HG02588 (cell line): ENCODE results near the gene MOV10.

ENCODE experiments used
- ATAC-seq: cut with Tn5 transposase; IDR thresholded peaks from one replicate; pipeline ENCODE4 v1.9.1; 2021; ENCODE audit warnings: mild to moderate bottlenecking, moderate library complexity; ENCODE audit not compliant: unreplicated experiment

The MOV10 gene

DNA sequence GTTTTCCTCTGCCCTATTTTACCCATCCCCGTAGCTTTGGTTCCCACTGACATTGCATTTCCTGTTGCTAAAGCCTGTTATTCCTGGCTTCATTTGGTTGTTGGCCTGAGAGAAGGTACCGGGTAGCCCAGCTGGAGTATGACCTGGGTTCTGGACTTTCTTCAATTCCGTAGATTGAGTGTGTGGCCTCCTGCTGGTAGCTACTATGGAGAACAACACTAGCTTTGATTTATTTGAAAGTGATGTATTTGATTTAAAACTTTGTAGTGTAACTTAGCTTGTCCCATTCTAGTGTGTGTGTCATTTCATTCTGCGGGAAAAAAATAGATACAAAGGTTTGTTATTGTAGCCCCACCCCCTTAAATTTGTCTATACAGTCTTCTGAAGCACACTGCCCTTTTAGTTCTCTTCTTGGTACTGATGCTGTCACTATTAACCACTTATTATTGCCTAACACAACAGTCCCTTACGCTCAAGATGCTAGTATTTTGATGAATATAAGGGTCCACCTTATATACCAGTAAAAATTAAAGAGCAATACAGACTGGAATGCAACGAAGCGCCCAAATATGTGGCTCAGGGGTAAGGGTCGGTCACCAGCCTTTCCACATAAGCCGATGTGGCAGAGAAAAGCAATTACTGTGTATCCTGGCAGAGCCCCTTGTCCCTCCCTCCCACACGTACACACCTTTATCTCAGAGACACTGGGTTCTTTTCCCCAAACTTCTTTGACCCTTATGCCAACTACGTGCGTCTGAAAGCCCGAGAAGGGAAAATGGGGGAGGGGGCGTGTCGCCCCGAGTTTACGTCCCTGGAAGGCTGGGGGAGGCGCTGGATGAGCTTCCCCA, 643 bp upstream of the MOV10 start:
- ATAC-seq, result no peak

DNA sequence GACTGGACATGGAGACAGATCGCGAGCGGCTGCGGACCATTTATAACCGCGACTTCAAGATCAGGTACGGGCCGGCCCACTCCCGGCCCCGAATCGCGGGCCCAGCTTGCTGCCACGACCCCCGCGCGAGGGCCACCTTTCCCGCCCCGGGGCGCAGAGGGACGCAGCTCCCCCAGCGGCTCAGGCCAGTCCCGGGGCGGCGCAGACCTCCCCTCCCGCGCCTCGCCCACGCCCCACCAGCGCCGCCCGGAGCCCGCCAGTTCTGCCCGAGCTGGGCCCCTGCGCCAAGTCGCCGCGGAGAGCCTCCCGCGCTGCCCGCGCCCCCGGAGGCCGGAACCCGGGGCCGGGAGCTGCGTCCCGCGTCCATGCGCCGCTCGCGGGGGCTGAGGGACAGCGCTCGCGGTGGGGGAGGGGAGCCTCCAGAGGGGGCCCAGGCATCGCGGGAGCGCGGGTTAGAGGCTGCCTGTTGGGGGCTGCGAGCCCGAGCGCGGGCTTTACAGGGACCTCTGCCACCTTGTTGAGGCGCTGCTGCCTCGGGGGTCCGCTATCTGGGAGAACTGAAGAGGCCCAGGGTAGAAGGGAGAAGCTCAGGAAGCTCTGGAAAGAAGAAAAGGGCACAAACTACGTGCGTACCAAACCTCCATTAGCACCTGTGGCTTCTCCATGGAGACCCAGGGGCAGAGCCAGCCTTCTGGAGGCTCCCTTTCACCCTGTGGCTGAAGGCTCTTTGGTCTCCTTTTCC, 698 bp downstream of the MOV10 start:
- ATAC-seq, result peak; percentile 33

DNA sequence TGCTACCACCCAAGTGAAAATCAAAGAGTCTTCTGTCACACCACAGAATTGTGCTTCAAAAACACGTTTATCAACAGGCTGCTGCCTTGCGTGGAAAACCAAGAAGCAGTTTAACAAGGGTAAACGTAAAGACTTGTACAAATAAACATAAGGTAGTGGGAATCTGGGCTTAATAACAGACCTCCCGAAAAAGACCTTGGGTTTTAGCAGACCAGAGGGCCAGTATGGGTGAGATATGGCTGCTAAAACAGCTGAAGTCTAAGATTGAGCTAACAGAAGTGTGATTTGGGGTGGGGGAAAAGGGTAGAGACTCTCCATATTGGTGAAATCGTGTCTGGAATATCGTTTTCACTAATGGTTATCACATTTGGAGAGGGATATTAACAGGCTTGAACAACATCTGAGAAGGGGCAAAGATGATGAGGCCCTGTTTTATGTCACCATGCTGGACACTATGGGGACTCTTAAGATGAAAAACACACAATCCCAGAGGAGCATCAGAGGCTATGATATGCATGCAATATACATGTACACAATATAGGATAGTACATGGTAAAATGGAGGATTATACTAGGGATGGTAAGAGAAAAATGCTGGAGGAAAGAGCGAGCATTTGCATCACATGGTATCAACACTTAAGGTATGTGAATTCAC, 1.4 kb downstream of the MOV10 start:
- ATAC-seq, result no peak

DNA sequence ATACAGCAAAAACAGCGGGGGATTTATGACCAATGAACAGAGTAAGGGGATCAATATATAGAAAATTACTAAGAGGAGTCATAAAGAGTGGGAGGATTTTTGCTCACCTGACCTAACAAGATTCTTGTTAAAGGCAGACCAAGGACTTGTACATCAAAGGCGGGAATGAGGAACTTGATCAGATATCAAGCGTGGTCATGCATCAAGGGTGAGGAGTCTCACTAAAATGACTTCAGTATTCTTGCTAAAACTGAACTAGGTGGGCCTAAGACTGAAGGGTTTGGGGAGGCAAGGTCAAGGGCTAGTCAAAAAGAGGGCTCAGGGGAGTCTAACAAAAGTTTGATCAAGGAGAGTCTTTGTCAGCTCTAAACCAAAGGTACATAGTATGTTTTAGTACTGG, 2.1 kb downstream of the MOV10 start:
- no peak for ATAC-seq

DNA sequence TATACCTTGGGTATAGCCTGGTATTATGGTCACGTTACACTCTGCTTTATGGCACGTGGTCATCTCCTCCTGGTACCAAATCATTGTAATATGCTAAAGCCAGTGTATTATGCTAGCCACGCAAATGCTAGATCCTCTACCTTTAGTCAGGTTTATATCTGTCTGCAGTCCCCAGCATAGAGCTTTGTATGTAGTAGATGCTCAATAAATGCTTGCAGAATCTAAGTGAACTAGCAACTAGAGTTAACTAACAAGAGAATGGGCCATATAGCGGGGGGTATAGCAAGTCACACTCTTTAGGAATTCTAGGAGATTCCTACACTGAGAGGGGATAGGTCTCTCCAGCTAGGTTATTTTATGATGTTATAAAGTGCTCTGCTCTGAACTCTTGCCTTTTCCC, 3.0 kb downstream of the MOV10 start:
- ATAC-seq, result no peak

DNA sequence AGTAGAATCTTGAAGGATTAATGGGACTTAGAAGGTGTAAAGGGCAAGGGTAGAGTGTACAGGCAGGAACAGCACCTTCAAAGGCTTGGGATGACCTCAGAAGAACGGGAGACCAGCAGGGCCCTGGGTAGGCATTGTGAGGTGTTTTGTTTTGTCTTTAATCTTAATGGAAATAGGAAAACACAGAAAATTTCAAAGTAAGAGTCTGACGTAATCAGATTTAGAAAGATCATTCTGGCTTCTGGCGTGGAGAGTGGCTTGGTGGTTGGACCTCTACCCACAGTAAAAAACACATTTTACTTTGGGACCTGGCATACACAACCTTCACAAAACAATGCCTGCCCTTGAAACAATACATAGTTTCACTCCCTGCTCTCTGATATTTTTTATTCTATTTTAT, 4.1 kb downstream of the MOV10 start:
- ATAC-seq, result no peak

DNA sequence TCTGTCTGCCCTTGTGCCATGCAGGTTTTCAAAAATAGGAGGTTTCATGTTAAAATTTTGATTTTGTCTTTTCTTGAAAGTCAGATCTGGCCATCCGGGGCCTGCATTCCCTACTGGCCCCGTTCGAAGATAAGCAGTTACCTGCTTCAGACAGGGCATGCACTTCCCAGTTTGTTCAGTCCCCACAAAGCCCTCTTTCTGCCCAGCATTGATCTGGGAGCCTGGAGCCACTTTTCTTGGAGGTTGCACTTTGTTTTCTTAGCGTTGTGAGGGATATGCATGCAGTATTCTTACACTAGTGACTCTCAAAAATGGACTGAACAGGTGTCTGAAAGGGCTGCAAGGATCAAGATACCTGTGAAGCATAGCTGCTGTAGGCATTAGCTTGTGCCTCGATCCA, 11.5 kb downstream of the MOV10 start:
- ATAC-seq, result no peak

DNA sequence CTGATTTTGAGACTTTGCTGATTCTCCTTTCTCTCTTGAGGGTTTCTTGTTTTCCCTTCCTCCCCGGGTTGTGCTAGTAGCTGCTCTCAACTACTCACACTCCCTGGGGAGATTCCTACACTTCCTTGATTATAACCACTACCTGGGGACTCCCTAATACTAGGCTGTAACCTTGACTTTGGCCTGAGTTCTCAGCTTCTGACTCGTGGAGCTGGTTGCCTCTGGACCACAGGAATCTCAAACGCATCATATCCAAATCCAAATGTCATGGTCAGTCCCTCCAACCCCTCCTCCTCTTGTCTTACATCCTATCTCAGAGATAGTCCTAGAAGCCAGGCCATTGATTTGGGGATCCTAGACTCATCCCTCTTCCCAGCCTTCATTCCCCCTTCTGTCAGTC, 12.0 kb downstream of the MOV10 start:
- ATAC-seq, result no peak

DNA sequence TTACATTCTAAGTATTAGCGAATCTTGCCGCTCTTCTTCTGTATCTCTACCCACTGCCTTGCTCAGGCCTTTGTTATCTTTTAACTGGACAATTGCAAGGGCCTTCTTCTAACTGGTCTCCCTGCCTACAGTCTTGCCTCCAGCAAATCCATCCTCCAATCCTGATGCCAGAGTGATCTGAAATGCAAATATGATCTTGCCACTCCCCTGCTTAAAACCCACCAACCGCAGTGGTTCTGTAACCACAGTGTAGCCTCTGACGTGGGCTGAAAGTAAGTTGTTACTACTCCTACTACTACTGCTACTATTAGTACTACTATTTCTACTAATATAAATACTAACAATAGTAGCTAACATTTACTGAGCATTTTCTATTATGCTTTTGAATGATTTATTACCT, 12.4 kb downstream of the MOV10 start:
- no peak for ATAC-seq

DNA sequence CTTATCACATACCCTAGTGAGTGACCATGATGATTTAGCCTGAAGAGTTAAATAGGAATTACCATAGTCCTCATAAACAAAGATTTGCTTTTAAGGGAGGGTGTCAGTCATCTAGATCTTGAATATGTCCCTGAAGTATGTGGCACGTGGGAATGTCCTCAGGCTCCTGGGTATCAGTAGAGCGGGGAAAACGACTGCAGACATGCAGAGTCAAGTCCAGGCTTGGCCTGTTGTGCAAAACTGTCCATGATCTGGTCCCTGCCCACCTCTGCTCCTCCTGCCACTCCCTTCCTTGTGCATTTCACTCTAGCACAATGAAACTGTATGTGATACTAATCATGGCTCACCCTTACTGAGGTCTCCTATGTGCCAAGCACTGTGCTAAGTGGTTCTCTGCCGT, 12.9 kb downstream of the MOV10 start:
- ATAC-seq, result no peak

DNA sequence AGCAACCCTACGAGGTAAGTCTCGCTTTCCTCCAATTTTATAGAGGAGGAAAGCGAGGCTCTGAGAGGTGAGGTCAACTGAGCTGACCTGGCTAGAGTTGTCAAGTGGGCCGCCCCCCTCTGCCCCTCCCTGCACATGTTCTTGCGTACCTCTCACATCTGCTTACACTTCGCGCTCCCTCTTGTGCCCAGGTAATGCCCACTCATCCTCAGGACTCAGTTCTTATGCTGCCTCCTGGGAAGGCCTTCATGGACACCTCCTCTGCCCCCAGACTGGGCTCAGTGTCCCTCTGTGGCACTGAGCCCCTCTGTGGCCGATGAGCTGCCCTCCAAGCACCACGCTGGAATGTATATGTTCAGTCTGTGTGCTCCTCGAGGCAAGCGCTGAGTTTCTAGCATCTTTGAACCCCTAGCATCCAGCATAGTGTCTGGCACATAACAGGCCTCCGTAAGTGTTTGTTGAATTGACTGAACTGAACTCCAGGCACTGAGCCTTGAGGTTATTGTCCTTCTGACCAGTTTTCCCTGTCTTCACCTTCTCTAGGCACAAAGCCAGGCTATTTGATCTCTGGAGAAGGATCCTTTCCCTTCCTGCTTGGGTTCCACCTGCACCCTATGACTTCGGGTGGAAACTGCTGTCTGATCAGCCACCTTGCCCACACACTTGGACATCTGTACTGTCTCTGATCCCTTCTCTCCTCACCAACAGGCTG, 13.5 kb downstream of the MOV10 start:
- no peak for ATAC-seq

DNA sequence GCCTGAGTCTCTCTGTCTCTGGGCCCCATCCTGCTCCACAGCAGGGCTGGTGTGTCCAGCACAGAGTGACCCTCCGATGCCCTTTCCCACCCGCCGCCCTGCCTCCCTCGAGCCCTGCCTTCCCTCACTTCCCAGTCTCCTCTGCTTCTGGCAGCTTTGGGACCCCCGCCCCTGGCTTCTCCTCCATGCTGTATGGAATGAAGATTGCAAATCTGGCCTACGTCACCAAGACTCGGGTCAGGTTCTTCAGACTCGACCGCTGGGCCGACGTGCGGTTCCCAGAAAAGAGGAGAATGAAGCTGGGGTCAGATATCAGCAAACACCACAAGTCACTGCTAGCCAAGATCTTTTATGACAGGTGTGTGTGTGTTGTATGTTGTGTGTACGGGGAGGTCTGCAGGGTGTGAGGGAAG, 14.3 kb downstream of the MOV10 start:
- no peak for ATAC-seq

DNA sequence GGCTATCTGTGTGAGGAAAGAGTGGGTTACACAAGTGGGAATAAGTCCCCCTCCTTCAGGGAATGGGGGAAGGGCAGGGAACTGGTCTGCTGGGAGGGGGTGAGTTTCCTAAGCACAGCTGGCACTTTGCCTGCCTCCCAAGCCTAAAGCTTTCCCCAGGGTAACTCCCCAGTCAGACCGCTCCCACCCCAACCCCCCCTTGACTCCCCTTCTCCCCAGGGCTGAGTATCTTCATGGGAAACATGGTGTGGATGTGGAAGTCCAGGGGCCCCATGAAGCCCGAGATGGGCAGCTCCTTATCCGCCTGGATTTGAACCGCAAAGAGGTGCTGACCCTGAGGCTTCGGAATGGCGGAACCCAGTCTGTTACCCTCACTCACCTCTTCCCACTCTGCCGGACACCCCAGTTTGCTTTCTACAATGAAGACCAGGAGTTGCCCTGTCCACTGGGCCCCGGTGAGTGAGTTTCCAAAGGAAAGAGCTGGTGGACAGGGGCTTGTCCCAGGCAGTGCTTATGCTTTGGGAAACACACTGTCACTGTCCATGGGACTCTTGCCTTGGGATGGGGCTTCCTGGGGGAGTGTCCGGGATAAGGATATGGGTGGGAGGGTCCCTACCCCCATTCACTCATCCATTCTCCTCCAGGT, 14.9 kb downstream of the MOV10 start:
- ATAC-seq, result no peak

DNA sequence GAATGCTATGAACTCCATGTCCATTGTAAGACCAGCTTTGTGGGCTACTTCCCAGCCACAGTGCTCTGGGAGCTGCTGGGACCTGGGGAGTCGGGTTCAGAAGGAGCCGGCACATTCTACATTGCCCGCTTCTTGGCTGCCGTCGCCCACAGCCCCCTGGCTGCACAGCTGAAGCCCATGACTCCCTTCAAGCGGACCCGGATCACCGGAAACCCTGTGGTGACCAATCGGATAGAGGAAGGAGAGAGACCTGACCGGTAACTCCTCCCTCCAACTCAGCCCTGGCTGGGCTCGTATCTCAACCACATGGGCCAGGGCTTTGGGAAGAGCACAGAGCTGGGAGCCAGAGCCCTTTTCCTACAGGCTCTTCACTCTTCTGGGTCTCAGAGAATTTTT, 15.4 kb downstream of the MOV10 start:
- no peak for ATAC-seq

DNA sequence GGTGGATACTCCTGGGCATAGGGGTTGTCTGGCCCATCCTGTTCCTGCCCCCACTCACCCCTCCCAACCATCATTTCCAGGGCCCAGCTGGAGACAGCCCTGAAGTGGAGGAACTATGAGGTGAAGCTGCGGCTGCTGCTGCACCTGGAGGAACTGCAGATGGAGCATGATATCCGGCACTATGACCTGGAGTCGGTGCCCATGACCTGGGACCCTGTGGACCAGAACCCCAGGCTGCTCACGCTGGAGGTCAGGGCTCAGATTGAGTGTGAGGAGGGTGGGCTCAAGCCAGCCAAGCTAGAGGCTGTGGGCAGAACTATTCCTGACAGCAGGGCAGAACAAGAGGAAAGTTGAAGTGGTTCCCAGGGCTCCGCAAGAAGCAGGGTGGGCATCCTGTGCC, 18.2 kb downstream of the MOV10 start:
- no peak for ATAC-seq

DNA sequence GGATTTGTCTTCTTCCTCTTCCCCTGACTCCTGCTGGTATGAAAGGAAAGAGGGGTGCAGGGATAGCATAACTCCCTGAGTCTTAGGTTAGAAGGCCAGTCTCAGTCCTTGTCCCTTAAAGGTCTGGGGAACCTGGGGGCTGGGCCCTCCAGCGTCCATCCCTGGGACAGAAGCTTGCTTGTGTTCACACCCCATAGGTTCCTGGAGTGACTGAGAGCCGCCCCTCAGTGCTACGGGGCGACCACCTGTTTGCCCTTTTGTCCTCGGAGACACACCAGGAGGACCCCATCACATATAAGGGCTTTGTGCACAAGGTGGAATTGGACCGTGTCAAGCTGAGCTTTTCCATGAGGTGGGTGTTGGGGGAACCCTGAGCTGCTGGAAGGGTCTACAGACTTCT, 19.4 kb downstream of the MOV10 start:
- no peak for ATAC-seq

DNA sequence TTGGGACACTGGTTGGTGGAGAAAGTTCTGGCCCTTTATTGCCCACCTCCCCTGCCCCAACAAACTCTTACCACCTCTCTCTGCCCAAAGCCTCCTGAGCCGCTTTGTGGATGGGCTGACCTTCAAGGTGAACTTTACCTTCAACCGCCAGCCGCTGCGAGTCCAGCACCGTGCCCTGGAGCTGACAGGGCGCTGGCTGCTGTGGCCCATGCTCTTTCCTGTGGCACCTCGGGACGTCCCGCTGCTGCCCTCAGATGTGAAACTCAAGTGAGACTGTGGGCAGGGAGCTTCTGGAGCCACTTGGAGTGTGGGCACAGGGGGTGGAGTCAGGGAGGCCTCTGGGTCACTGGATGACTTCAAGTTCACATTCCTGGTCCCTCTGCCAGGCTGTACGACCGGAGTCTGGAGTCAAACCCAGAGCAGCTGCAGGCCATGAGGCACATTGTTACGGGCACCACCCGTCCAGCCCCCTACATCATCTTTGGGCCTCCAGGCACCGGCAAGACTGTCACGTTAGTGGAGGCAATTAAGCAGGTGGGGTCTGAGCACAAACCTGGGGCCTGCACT, 20.0 kb downstream of the MOV10 start:
- no peak for ATAC-seq

DNA sequence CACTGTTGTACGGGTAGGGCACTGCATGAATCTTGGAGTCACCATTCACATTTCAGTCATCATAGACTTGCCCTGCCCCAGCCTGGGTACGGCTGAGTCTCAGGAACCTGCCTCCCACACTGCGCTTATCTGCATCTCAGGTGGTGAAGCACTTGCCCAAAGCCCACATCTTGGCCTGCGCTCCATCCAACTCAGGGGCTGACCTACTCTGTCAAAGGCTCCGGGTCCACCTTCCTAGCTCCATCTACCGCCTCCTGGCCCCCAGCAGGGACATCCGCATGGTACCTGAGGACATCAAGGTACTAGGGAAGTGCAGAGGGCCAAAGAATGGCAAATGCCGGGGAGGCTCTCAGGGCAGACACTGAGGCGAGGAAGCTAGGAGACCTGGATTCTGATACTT, 20.8 kb downstream of the MOV10 start:
- no peak for ATAC-seq

DNA sequence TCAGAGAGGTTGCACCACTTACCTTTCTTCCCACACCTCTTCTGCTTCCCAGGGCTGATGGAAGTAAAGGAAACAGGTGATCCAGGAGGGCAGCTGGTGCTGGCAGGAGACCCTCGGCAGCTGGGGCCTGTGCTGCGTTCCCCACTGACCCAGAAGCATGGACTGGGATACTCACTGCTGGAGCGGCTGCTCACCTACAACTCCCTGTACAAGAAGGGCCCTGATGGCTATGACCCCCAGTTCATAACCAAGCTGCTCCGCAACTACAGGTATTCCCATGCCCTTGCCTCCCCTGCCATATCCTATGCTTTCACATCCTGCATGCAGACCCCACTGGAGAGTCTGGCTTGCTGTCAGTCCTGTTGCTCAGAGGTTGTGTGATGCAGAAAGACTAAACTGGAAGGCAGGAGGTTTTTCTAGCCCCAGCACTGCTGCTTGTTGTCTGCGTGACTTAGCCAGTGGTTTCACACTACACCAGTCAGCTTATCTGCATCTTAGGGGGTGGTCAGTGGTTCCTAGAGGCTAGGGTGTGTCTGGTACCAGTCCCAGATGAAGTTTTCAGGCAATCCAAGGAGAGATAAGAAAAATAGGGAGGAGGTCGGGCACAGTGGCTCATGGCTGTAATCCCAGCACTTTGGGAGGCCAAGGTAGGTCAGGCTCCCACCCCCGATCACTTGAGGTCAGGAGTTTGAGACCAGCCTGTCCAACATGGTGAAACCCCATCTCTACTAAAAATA, 22.3 kb downstream of the MOV10 start:
- ATAC-seq, result no peak

DNA sequence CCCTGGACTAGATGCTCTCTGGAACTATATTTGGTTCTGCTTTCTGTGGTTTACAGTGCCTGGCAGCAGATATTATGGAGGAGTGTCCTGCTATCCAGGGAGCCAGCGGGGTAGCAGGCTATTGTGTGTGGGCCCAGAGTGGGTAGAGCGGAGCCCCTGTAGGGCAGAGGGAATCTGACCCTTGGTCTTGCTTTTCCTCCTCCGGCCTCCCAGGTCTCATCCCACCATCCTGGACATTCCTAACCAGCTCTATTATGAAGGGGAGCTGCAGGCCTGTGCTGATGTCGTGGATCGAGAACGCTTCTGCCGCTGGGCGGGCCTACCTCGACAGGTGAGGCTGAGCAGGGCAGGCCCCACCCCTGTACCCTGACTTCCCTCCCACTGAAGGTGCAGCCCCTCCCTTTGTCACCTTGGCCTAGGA, 23.3 kb downstream of the MOV10 start:
- no peak for ATAC-seq
